HepG2 (cell line): ENCODE data around the gene CHCHD1. TPM values are rescaled to one million over a fixed set of nuclear protein-coding genes. Genes with fewer than 3 reads are reported as not detected.

Source experiments
- EP300 ChIP-seq, 3 experiments: sonication (generic) in 1 of 3; formaldehyde crosslinking in 1 of 3; IDR thresholded peaks; 2 replicates each; pipeline versions ENCODE4 v1.5.1 to v1.6.1; 2011 to 2020; ENCODE audit warnings: low read depth in 2 of 3, low read length in 2 of 3, borderline replicate concordance in 1 of 3, improper control_type of control experiment in 1 of 3, mild to moderate bottlenecking in 1 of 3, missing genetic modification reagents in 1 of 3, moderate library complexity in 1 of 3
- FOXA3 ChIP-seq: IDR thresholded peaks from 2 replicates; pipeline ENCODE4 v1.6.1; 2016; ENCODE audit warnings: missing genetic modification reagents, missing compliant biosample characterization
- NBN ChIP-seq: fragments of 450-650 bp; conservative IDR thresholded peaks from 2 replicates; pipeline ENCODE4 v1.6.1; 2017
- RBM39 ChIP-seq: fragments of 200-400 bp; formaldehyde crosslinking; IDR thresholded peaks from one replicate; pipeline ENCODE4 v1.6.1; 2018; ENCODE audit warnings: antibody characterized with exemption, mild to moderate bottlenecking, low read depth, low read length; ENCODE audit not compliant: poor library complexity, severe bottlenecking
- SETDB1 ChIP-seq: sonication (generic); formaldehyde crosslinking; IDR thresholded peaks from 2 replicates; pipeline ENCODE4 v1.5.1; 2020; ENCODE audit warnings: missing genetic modification reagents, mild to moderate bottlenecking, borderline replicate concordance
- SOX6 ChIP-seq, 2 experiments: fragments of 450-650 bp in 1 of 2; sonication (generic) in 1 of 2; formaldehyde crosslinking in 1 of 2; IDR thresholded peaks; 2 replicates each; pipeline versions ENCODE4 v1.4.0 to v1.6.1; 2017 to 2020; ENCODE audit warnings: antibody characterized with exemption in 1 of 2, mild to moderate bottlenecking in 1 of 2, missing genetic modification reagents in 1 of 2
- SUZ12 ChIP-seq: fragments of 150-350 bp; IDR thresholded peaks from 2 replicates; pipeline ENCODE4 v1.6.1; 2014; ENCODE audit warnings: low read depth, low read length
- XBP1 ChIP-seq: sonication (generic); formaldehyde crosslinking; IDR thresholded peaks from 2 replicates; pipeline ENCODE4 v1.5.0; 2020; ENCODE audit warnings: missing genetic modification reagents
- ZBTB37 ChIP-seq: sonication (generic); formaldehyde crosslinking; IDR thresholded peaks from 2 replicates; pipeline ENCODE4 v1.4.0; 2020; ENCODE audit warnings: mild to moderate bottlenecking, missing genetic modification reagents
- ZNF230 ChIP-seq: sonication (generic); formaldehyde crosslinking; IDR thresholded peaks from 2 replicates; pipeline ENCODE4 v1.4.0; 2020; ENCODE audit warnings: mild to moderate bottlenecking, missing genetic modification reagents
- ZNF275 ChIP-seq: sonication (generic); formaldehyde crosslinking; IDR thresholded peaks from 2 replicates; pipeline ENCODE4 v1.8.0; 2022; ENCODE audit warnings: missing genetic modification reagents, mild to moderate bottlenecking, inconsistent platforms, borderline replicate concordance
- ZNF326 ChIP-seq: sonication (generic); formaldehyde crosslinking; IDR thresholded peaks from 2 replicates; pipeline ENCODE4 v1.4.0; 2020; ENCODE audit warnings: missing genetic modification reagents, borderline replicate concordance
- ZNF33B ChIP-seq: sonication (generic); formaldehyde crosslinking; IDR thresholded peaks from 2 replicates; pipeline ENCODE4 v1.5.1; 2020; ENCODE audit warnings: mild to moderate bottlenecking, missing genetic modification reagents
- ZNF557 ChIP-seq: sonication (generic); formaldehyde crosslinking; IDR thresholded peaks from 2 replicates; pipeline ENCODE4 v1.4.0; 2020; ENCODE audit warnings: missing genetic modification reagents
- ZNF775 ChIP-seq: sonication (generic); formaldehyde crosslinking; IDR thresholded peaks from 2 replicates; pipeline ENCODE4 v1.4.0; 2020; ENCODE audit warnings: missing genetic modification reagents, mild to moderate bottlenecking, moderate library complexity, borderline replicate concordance
- polyA plus RNA-seq, 8 experiments: library from polyadenylated mRNA; depleted of rRNA in 3 of 8; stranded (reverse) in 7 of 8; unstranded in 1 of 8; fragments of >200 nt; fragmentation: Illumina TruSeq in 4 of 8; extraction: Trizol in 4 of 8; gene quantifications; 2 replicates each; pipeline versions ENCODE4 v1.2.1 to v1.2.3, GENCODE V29; 2011 to 2016; ENCODE audit warnings: low read depth in 4 of 8, missing spikeins in 1 of 8, mixed read lengths in 1 of 8; ENCODE audit not compliant: insufficient read depth in 1 of 8
- total RNA-seq, 5 experiments: library from RNA; depleted of rRNA; stranded (reverse); fragments of >200 nt; fragmentation: Illumina TruSeq; extraction: Trizol; gene quantifications; 2 replicates each; pipeline ENCODE4 v1.2.3, GENCODE V29; 2016; ENCODE audit warnings: low read depth in 1 of 5
- TF ChIP-seq, protein P1 (sequence below), 2 experiments: sonication (generic) in 1 of 2; formaldehyde crosslinking in 1 of 2; IDR thresholded peaks; 2 replicates each; pipeline versions ENCODE4 v1.4.0 to v1.6.1; 2018 to 2020; ENCODE audit warnings: missing genetic modification reagents in 2 of 2, borderline replicate concordance in 1 of 2, low read depth in 1 of 2, mild to moderate bottlenecking in 1 of 2, missing biosample characterization in 1 of 2
- TF ChIP-seq, protein P2 (sequence below): sonication (generic); formaldehyde crosslinking; conservative IDR thresholded peaks from 2 replicates; pipeline ENCODE4 v1.8.0; 2022; ENCODE audit warnings: mild to moderate bottlenecking, moderate library complexity, missing genetic modification reagents
- TF ChIP-seq, protein P3 (sequence below): sonication (generic); formaldehyde crosslinking; IDR thresholded peaks from 2 replicates; pipeline ENCODE4 v1.4.0; 2020; ENCODE audit warnings: missing genetic modification reagents
- TF ChIP-seq, protein P4 (sequence below): sonication (generic); formaldehyde crosslinking; IDR thresholded peaks from 2 replicates; pipeline ENCODE4 v1.4.0; 2020; ENCODE audit warnings: missing genetic modification reagents

The CHCHD1 gene
- total and polyA plus RNA-seq, 2 of the 13 experiments (the other 11 are each of a cell fraction or from before 2014, with no cell fraction given): 36.9 to 71.2 TPM

DNA sequence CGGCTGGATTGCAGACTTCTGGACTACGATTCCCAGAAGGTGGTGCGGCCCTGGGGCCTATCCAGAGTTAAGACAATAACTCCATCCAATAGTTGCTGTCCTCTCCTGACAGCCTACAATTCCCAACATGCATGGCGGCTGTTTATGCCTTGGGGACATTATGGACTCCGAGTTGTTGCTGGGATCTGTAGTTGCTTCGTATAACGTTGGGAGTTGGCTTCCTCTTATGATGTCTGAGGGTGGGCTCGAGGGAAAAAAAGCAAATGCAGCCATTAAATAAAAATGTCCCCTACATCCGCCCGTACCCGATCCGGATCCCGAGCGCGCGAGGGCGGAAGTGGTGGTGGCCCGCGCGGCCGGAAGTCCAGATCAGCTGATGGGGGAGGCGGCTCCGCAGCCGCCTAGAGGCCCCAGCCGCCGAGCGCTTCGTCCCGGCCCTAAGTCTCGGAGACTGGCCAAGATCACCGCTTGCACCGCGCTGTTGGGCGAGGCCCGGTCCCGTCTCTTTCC, 3.4 kb downstream of the CHCHD1 start, which contains the start of gene ZSWIM8 (continued):
- TF ChIP-seq, protein P1, sequence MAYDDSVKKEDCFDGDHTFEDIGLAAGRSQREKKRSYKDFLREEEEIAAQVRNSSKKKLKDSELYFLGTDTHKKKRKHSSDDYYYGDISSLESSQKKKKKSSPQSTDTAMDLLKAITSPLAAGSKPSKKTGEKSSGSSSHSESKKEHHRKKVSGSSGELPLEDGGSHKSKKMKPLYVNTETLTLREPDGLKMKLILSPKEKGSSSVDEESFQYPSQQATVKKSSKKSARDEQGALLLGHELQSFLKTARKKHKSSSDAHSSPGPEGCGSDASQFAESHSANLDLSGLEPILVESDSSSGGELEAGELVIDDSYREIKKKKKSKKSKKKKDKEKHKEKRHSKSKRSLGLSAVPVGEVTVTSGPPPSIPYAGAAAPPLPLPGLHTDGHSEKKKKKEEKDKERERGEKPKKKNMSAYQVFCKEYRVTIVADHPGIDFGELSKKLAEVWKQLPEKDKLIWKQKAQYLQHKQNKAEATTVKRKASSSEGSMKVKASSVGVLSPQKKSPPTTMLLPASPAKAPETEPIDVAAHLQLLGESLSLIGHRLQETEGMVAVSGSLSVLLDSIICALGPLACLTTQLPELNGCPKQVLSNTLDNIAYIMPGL (CRISPR knock-in tag; IDR thresholded peaks at IDR 0.05; ENCODE audit: borderline replicate concordance in 1 of 2, low read depth in 1 of 2): peak in 1 of 2 experiments; percentile 65; a peak in 3 of 4 replicates
- TF ChIP-seq ZNF775 (CRISPR knock-in tag) (no peak), ZBTB37 (CRISPR knock-in tag) (no peak), RBM39 (no peak), SOX6 (IDR thresholded peaks at IDR 0.05) (no peak), SOX6 (CRISPR knock-in tag; IDR thresholded peaks at IDR 0.05) (peak; percentile 35; the same call in 1 of the 2 replicates), ZNF230 (CRISPR knock-in tag) (0 out of 2 replicates have a peak, but pooled peaks have one; percentile 5), ZNF33B (CRISPR knock-in tag) (no peak), FOXA3 (CRISPR knock-in tag) (peak; percentile 79), ZNF275 (CRISPR knock-in tag) (no peak; the same call in 1 of the 2 replicates), ZNF557 (CRISPR knock-in tag) (no peak), SUZ12 (peak; percentile 79), NBN (no peak), EP300 (IDR thresholded peaks at IDR 0.05; ENCODE audit: low read depth in 2 of 2, low read length in 2 of 2) (no peak), EP300 (CRISPR knock-in tag; IDR thresholded peaks at IDR 0.05; ENCODE audit: borderline replicate concordance) (no peak), XBP1 (CRISPR knock-in tag) (no peak), ZNF326 (CRISPR knock-in tag) (no peak), SETDB1 (CRISPR knock-in tag) (no peak)
- TF ChIP-seq, protein P2, sequence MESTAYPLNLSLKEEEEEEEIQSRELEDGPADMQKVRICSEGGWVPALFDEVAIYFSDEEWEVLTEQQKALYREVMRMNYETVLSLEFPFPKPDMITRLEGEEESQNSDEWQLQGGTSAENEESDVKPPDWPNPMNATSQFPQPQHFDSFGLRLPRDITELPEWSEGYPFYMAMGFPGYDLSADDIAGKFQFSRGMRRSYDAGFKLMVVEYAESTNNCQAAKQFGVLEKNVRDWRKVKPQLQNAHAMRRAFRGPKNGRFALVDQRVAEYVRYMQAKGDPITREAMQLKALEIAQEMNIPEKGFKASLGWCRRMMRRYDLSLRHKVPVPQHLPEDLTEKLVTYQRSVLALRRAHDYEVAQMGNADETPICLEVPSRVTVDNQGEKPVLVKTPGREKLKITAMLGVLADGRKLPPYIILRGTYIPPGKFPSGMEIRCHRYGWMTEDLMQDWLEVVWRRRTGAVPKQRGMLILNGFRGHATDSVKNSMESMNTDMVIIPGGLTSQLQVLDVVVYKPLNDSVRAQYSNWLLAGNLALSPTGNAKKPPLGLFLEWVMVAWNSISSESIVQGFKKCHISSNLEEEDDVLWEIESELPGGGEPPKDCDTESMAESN: no peak
- TF ChIP-seq, protein P3, sequence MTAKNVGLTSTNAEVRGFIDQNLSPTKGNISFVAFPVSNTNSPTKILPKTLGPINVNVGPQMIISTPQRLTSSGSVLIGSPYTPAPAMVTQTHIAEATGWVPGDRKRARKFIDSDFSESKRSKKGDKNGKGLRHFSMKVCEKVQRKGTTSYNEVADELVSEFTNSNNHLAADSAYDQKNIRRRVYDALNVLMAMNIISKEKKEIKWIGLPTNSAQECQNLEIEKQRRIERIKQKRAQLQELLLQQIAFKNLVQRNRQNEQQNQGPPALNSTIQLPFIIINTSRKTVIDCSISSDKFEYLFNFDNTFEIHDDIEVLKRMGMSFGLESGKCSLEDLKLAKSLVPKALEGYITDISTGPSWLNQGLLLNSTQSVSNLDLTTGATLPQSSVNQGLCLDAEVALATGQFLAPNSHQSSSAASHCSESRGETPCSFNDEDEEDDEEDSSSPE (CRISPR knock-in tag): peak; percentile 66; the same call in 1 of the 2 replicates
- TF ChIP-seq, protein P4, sequence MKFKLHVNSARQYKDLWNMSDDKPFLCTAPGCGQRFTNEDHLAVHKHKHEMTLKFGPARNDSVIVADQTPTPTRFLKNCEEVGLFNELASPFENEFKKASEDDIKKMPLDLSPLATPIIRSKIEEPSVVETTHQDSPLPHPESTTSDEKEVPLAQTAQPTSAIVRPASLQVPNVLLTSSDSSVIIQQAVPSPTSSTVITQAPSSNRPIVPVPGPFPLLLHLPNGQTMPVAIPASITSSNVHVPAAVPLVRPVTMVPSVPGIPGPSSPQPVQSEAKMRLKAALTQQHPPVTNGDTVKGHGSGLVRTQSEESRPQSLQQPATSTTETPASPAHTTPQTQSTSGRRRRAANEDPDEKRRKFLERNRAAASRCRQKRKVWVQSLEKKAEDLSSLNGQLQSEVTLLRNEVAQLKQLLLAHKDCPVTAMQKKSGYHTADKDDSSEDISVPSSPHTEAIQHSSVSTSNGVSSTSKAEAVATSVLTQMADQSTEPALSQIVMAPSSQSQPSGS (CRISPR knock-in tag): no peak; the same call in 1 of the 2 replicates
